Measurements from ENCODE around the gene TMEM120B. TPM values are rescaled to one million over a fixed set of nuclear protein-coding genes. Genes with fewer than 3 reads are reported as not detected.

TMEM120B gene
- total and polyA plus RNA-seq, 2 of the 13 experiments (the other 11 are each of a cell fraction or from before 2014, with no cell fraction given), result 7.1 to 12.9 TPM

- TF ChIP-seq ARID4A (CRISPR knock-in tag; IDR thresholded peaks at IDR 0.05; ENCODE audit: borderline replicate concordance) (0 out of 2 replicates have a peak, but pooled peaks have one; percentile 5), ADNP (CRISPR knock-in tag; IDR thresholded peaks at IDR 0.05) (no peak), ZNF614 (CRISPR knock-in tag; IDR thresholded peaks at IDR 0.05; ENCODE audit: borderline replicate concordance) (no peak), FOSL2 (CRISPR knock-in tag; IDR thresholded peaks at IDR 0.05) (peak; percentile 9; the same call in 1 of the 2 replicates), ZMYM3 (CRISPR knock-in tag; IDR thresholded peaks at IDR 0.05) (no peak), ZFX (CRISPR knock-in tag; IDR thresholded peaks at IDR 0.05; ENCODE audit: low read depth) (peak; percentile 7; the same call in 1 of the 2 replicates), PITX1 (CRISPR knock-in tag; IDR thresholded peaks at IDR 0.05) (0 out of 2 replicates have a peak, but pooled peaks have one; percentile 23), PCBP2 (optimal IDR thresholded peaks at IDR 0.05; ENCODE audit: low read depth, low read length, poor library complexity, severe bottlenecking) (no peak), TAF1 (CRISPR knock-in tag; IDR thresholded peaks at IDR 0.05) (0 out of 2 replicates have a peak, but pooled peaks have one; percentile 19), SNAPC4 (CRISPR knock-in tag; IDR thresholded peaks at IDR 0.05) (no peak), PRMT3 (CRISPR knock-in tag; IDR thresholded peaks at IDR 0.05; ENCODE audit: borderline replicate concordance, low read depth) (no peak), BCL6 (CRISPR knock-in tag; IDR thresholded peaks at IDR 0.05) (no peak), ZNF441 (CRISPR knock-in tag; IDR thresholded peaks at IDR 0.05; ENCODE audit: borderline replicate concordance) (no peak), GATA4 (IDR thresholded peaks at IDR 0.05; ENCODE audit: borderline replicate concordance, low read depth) (no peak), HOXA3 (CRISPR knock-in tag; IDR thresholded peaks at IDR 0.05) (0 out of 2 replicates have a peak, but pooled peaks have one; percentile 3), POLR2AphosphoS5 (IDR thresholded peaks at IDR 0.05; ENCODE audit: low read depth, low read length) (peak; percentile 14; the same call in 1 of the 2 replicates), CBX2 (IDR thresholded peaks at IDR 0.05; ENCODE audit: low read depth, low read length) (no peak), CBX2 (CRISPR knock-in tag; IDR thresholded peaks at IDR 0.05; ENCODE audit: low read depth) (no peak), SP5 (CRISPR knock-in tag; IDR thresholded peaks at IDR 0.05; ENCODE audit: borderline replicate concordance, low read depth) (0 out of 2 replicates have a peak, but pooled peaks have one; percentile 14), LCORL (IDR thresholded peaks at IDR 0.05) (no peak), LCORL (CRISPR knock-in tag; IDR thresholded peaks at IDR 0.05) (no peak), SIN3A (IDR thresholded peaks at IDR 0.05; ENCODE audit: borderline replicate concordance, low read depth, low read length) (0 out of 2 replicates have a peak, but pooled peaks have one; percentile 22), MIER2 (CRISPR knock-in tag; IDR thresholded peaks at IDR 0.05) (no peak)
Observed at GRCh38 chr12:121799156-121799841, 86.7 kb downstream of the TMEM120B start (continued).
